ENCODE data around the gene KLF6.
"Not testable (repeated sequence)": the region's sequence is repeated elsewhere in the genome, so short reads cannot be mapped to it uniquely, and the experiment has no call there.

KLF6 gene

DNA sequence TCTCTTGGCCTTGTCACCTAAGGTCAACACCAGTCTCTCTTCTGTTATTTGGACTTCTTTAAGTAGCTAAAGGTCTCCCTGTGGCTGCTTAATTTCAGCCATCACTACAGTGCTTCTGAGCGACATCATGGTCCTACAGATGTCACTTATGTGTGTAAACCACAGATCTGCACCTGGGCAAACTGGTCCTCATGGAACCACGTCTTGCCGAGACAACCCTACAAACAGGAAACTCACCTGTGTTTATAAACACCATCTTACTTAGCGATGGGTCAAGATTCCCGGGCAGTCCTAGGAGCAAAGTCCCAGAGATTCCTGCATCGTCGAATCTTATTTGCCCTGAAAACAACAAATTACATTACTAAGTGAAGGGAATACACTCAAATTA, 27.8 kb downstream of the KLF6 start:
- no peak for DNase-seq (ENCODE audit: low read depth)

DNA sequence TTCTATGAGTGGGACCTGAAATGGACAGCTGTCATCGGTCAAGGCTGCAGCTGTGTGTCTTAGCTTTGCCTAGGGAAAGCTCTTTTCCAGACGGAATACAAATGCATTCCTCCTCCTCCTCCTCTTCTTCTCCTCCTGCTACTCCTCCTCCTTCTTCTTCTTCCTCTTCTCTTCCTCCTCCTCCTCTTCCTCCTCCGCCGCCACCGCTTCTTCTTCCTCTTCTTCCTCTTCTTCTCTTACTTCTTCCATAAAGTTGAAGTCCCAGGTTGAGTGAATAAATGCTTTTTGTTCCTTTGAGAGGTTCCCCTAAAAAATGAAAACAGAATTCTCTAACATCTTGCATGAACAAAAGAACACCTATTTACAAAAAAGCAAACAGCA, 28.7 kb downstream of the KLF6 start:
- no peak for DNase-seq (ENCODE audit: low read depth)

DNA sequence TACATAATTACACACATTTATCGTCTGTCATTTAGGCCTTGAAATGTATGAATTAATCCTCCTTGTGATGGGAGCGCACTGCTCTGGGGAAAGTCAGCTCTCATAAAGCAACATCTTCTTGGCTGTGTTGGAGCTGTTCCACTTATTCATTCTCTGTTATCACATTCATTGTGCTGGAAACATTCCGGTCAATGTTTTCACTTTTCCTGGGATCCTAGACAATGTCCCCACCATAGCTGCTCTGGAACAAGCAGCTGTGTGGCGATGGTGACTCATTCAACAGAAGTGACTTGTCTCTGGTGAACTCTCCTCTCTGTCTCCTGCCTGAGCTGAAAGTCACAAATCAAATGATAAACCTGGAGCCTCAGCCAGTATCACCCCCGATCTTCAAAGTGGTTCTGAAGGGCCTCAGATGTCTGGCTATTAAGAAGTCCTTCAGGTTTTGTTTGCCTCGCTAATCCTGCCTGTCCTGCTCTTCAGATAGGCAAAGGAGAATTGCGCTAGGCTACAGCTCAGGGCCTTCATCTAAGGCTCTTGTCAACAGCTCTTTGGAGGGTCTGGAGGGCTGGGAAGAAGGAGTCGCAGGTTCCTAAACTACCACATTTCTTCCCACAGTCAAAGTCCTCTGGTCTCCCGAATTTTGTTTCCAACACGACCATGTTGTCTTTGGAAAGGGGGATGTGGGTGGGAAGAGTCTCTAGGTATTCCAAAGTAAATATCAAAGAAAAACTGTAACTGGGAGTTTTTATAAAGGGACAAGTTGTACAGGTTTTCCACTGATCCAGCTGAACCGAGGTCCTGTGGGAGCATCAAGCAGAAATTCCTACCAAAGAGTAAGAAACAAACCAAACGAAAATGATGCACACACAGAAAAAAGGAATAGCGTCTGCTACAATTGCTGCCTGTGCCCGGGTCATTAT, 29.3 kb downstream of the KLF6 start:
- no peak for DNase-seq (ENCODE audit: low read depth)

DNA sequence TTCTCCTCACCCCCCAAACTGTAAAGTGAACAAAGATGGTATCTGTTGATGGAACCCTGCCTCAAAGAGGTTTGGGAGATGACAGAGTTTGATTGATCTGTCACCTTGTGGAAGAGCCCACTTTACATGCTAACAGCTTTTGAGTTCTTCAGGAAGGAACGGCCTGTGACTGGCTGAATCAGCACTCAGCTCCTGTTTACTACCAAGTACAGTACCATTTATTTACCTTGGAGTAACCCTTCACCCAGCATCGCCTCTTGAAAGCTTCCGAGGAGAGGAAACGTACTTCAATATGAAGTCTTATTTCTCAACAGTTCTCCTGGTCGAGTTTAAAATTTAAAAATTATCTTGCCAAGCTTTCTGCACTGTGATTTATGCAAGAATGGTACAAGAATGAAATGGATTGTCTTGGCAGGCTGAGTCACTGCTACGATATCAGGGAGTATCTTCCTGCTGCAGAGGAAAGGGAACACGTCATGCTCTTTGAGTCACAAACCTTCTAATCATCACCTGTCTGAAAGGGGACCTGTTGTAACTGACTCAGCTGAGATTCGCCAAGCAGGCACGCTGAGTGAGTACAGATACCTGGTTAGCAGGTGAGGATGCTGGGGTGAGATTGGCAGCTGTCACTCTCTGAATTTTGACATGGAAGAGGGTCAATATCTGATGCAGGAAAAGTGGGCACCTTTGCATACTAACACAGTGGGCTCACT, 30.1 kb downstream of the KLF6 start:
- no peak for DNase-seq (ENCODE audit: low read depth)

- no peak for DNase-seq (ENCODE audit: low read depth)
These were observed 34.2 kb downstream of the KLF6 start for GRCh38 chr10:3750854-3751253.

- no peak for DNase-seq (ENCODE audit: low read depth)
These were observed 34.8 kb downstream of the KLF6 start for GRCh38 chr10:3750006-3750816.

DNA sequence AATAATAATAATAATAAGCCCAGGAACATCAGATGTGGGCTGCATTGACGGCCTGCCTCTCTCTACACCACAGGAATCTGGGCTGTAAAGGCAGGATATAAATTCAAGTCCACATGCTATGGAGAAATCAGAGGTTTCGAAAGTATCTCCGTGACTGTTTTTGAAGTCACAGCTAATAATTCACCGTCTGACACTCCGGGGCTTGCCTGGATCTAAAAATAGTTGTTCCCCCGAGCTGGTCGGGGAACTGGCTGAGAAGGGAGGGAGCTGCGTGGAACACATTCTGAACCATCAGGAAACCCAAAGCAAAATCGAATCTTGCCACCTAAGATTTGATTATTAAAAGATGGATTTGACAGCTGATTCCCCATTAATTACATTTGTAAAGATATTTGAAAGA, 35.4 kb downstream of the KLF6 start:
- peak; percentile 71 for DNase-seq (ENCODE audit: low read depth)

- no peak for DNase-seq (ENCODE audit: low read depth)
These were observed 36.0 kb downstream of the KLF6 start for GRCh38 chr10:3749011-3749410.

- no peak for DNase-seq (ENCODE audit: low read depth)
These were observed 36.5 kb downstream of the KLF6 start for GRCh38 chr10:3748484-3748883.

- DNase-seq (ENCODE audit: low read depth): no peak
These were observed 37.0 kb downstream of the KLF6 start for GRCh38 chr10:3747984-3748383.

DNA sequence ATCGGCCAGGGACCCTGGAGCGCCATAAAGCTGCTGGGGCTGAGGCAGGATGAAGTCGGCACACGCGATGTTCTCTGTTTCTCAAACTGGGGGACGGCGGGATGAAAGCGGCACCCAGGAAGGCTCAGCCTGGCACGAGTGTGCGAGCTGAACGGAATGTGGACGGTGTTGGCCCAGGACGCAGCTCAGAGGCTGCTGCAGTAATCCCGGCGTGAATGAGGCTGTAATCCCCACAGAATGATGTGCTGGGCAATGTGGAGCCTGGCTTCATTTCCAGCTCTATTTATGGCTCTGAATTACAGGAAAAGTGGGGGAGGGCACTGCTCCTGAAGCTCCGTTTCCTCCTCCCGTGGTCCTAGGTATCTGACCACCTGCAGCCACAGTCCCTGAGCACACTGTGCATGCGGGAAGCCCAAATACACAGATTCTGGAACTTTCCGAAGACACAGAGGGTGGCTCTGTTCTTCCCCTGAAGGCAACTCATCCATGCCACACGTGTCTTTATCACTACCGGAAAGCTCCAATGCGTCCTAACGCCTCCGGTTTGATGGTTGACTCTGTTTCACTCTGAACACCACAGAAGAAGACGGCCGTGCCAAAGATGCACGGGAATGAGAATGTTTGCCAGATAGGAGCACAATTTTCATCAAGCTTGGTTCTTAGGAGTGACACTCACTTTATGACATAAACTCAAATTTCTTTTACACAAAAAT, 37.6 kb downstream of the KLF6 start:
- DNase-seq (ENCODE audit: low read depth): no peak

DNA sequence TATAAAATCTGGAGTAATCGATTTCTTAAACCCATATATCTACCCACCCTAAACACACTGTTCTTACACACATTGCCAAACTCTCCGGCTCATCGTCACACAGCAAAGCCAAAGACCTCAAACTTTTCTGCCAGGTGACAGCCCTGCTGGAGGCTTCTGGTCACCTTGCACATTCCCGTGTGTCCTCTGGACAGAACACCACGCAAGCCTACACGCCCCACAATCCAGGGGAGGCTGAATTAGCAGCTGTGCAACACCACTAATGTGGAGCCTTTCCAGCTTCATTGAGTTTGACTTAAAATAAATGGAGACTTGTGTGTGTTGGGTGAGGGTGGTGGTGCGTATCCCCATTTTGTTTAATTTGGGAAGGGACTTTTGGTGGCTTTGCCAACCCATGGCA, 38.4 kb downstream of the KLF6 start:
- no peak for DNase-seq (ENCODE audit: low read depth)

DNA sequence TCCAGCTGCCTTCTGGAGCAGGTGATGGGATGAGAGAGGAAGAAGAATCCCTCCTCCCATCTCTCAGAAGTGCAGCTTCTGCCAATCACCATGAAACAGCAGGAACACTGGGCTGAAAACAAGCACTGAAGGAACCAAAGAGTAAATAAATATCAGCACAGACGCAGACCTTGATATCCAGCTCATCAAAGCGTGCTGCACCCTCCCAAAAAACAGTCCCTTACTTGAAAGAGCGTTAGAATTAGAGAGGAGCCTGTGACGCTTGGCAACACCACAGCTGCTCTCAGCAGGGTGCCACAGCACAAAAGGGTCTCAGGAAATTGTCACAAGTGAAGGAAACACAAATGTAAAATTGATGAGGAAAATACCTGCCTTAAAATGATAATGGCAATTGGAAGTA, 39.5 kb downstream of the KLF6 start:
- no peak for DNase-seq (ENCODE audit: low read depth)

GRCh38 chr10:3741688-3742461, 43.1 kb downstream of the KLF6 start:
- DNase-seq (ENCODE audit: low read depth): no peak

DNA sequence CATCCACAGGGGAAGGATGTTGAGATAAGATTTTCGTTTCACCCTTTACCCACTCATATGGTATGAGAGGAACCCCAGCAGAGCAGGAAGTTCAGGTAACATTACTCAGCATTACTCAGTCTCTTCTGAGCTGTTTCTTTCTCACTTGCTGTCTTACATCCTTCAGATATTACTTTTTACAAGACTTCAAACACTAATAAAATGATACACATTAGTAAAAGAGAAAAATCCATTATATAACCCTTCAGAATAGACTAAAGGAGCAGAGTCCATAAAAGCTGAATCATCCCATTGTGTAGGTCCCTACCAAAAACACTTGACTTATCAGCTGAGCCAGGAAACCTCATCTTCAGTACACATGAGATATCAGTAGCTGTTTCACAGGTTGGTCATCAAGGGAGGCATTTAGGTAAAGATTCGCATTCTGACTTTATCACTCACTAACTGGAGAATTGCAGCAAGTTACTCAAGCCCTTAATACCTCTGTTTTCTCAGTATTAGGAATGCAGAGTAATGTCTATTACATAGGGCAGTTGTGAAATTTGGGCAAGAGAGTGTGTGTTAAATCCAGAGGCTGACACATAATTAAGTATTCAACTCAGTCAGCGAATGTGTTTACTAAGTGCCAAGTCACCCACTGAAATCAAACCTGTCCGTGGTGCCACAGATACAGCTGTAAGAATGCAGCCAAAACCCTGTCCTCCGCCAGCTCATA, 44.7 kb downstream of the KLF6 start:
- peak; percentile 42 for DNase-seq (ENCODE audit: low read depth)

GRCh38 chr10:3738855-3739350, 46.1 kb downstream of the KLF6 start:
- no peak for DNase-seq (ENCODE audit: low read depth)

DNA sequence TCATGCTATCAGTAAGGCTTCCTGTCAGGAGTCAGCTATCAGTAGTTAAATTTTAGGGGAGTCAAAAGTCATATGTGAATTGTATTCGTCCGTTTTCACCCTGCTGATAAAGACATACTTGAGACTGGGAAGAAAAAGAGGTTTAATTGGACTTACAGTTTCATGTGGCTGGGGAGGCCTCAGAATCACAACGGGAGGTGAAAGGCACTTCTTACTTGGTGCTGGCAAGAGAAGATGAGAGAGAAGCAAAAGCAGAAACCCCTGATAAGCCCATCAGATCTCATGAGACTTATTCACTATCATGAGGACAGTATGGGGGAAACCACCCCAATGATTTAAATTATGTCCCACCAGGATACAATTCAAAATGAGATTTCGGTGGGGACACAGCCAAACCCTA, 47.1 kb downstream of the KLF6 start:
- no peak for DNase-seq (ENCODE audit: low read depth)

GRCh38 chr10:3735175-3735574, 49.8 kb downstream of the KLF6 start:
- no peak for DNase-seq (ENCODE audit: low read depth)

DNA sequence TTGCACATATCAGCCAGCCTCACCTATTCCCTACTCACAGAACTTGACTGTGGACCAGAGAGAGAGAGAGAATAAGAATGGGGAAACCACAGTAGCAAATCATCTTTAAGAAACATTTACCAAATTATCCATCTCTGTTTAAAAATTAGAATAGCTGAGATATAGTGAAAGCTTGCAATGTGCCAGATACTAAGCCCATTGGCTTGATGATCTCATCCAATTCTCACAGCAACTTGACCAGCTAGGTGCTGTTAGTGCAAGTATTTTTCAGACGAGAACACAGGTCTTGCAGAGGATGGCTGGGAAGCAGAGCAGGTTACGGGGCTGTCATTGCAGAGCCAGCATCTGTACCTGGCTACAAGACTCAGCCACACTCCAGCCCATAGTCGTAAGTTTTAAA, 50.9 kb downstream of the KLF6 start:
- DNase-seq (ENCODE audit: low read depth): no peak

GRCh38 chr10:3732183-3732582, 52.8 kb downstream of the KLF6 start:
- not testable (repeated sequence) for DNase-seq (ENCODE audit: low read depth)
